ENCODE results near the gene KLF11.
A peak's percentile ranks its signal among the peaks of the same experiment; 100 is the strongest.

Gene KLF11

DNA sequence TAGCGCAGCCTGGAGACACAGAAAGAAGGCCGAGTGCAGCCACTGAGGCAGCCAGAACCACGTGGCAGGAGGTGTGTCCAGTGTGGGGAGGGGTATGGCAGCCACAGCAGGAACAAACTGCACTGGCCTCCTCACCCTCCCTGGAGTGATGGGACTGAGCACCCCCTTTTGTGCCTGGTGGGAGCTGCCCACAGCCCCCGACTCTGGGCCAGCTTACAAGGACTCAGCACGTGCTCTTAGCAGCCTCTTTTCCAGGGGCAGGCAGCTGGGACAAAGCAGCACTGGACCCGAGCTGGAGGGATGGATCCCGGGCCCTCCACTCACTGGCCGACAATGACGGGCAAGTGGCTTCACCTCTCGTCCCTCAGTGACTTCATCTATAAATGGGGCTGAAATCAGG lies 5.2 kb upstream of the KLF11 start:
- no peak overlapping the region for H3K4me3 ChIP-seq (ENCODE audit: control insufficient read depth, low read depth, low read length)
- TF ChIP-seq, protein P1, sequence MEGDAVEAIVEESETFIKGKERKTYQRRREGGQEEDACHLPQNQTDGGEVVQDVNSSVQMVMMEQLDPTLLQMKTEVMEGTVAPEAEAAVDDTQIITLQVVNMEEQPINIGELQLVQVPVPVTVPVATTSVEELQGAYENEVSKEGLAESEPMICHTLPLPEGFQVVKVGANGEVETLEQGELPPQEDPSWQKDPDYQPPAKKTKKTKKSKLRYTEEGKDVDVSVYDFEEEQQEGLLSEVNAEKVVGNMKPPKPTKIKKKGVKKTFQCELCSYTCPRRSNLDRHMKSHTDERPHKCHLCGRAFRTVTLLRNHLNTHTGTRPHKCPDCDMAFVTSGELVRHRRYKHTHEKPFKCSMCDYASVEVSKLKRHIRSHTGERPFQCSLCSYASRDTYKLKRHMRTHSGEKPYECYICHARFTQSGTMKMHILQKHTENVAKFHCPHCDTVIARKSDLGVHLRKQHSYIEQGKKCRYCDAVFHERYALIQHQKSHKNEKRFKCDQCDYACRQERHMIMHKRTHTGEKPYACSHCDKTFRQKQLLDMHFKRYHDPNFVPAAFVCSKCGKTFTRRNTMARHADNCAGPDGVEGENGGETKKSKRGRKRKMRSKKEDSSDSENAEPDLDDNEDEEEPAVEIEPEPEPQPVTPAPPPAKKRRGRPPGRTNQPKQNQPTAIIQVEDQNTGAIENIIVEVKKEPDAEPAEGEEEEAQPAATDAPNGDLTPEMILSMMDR (IDR thresholded peaks at IDR 0.05; ENCODE audit: control insufficient read depth, insufficient read depth, low read depth, low read length, missing control alignments), result no peak
- no peak for DNase-seq (ENCODE audit: low read depth)

DNA sequence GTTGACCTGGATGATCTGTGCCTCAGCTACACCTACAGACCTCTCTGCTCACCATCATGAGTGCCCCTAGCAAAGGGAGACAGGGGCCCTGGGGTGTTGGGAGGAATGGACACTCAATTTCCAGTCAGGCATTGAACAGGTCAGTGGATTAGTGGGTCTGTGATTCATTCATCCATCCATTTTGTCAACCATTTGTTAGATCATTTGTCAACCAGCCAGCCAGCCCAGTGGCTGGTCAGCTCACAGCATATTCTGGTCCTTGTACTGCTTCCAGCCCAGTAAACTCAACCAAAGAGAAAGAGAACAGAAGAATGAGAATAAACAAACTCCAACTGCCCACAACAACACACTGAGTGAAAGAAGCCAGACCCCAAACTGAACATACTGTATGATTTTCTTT lies 4.6 kb upstream of the KLF11 start:
- no peak for DNase-seq (ENCODE audit: low read depth)
- H3K4me3 ChIP-seq (ENCODE audit: control insufficient read depth, low read depth, low read length), result no peak overlapping the region
- TF ChIP-seq, protein P1 (IDR thresholded peaks at IDR 0.05; ENCODE audit: control insufficient read depth, insufficient read depth, low read depth, low read length, missing control alignments), result no peak

DNA sequence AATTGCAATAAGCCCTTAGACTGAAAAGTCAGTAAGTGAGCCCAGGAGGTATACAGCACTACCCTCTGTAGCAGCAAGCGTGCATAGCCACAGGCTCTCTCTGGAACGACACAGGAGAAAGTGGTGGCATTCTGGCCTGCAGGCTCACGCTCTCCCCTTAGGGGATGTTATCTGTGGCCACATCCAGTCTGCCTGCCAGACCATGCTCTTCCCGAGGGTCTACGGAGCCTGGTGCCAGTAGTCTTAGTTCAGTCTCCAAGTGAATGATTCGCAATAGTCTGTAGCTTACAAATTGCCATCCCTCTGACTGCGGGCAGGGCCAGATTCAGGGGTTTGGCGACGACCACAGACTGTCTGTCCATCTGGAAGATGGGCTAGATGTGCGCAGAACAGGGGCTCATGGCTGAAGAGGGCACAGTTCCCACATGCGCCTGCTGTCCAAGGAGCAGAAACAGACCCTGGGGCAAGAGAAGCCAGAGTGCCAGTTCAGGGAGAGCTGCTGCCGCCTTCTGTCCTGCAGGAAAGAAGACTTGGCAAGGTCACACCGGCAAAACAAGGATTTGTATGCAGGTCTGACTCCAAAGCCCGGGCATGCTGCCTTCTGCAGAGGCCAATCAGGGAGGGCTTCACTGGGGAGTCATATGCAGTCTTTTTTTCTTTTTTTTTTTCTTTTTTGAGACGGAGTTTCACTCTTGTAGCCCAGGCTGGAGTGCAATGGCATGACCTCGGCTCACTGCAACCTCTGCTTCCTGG lies 3.5 kb upstream of the KLF11 start:
- H3K4me3 ChIP-seq (ENCODE audit: control insufficient read depth, low read depth, low read length), result no peak overlapping the region
- no peak for DNase-seq (ENCODE audit: low read depth)
- TF ChIP-seq, protein P1 (IDR thresholded peaks at IDR 0.05; ENCODE audit: control insufficient read depth, insufficient read depth, low read depth, low read length, missing control alignments), result no peak

DNA sequence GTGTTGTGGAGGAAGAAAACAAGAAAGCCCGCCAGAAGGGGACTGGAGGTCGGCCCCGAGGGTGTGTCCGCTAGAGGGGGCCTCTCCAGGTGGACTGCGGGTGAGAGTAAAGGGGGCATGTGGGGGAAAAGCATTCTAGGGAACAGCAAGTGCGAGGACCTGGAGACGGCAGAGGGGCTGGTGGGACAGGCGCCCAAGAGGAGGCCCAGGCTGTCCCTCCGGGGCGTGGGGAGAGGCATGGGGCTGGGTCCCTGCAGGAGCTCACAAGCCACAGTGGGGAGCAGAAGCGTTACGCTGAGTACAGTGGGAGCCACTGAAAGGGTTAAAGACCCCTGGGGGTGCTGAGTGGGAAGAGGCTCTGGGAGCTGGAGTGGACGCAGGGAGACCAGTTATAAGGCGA lies 1.6 kb upstream of the KLF11 start:
- no peak overlapping the region for H3K4me3 ChIP-seq (ENCODE audit: control insufficient read depth, low read depth, low read length)
- TF ChIP-seq, protein P1 (IDR thresholded peaks at IDR 0.05; ENCODE audit: control insufficient read depth, insufficient read depth, low read depth, low read length, missing control alignments), result no peak
- DNase-seq (ENCODE audit: low read depth), result no peak

DNA sequence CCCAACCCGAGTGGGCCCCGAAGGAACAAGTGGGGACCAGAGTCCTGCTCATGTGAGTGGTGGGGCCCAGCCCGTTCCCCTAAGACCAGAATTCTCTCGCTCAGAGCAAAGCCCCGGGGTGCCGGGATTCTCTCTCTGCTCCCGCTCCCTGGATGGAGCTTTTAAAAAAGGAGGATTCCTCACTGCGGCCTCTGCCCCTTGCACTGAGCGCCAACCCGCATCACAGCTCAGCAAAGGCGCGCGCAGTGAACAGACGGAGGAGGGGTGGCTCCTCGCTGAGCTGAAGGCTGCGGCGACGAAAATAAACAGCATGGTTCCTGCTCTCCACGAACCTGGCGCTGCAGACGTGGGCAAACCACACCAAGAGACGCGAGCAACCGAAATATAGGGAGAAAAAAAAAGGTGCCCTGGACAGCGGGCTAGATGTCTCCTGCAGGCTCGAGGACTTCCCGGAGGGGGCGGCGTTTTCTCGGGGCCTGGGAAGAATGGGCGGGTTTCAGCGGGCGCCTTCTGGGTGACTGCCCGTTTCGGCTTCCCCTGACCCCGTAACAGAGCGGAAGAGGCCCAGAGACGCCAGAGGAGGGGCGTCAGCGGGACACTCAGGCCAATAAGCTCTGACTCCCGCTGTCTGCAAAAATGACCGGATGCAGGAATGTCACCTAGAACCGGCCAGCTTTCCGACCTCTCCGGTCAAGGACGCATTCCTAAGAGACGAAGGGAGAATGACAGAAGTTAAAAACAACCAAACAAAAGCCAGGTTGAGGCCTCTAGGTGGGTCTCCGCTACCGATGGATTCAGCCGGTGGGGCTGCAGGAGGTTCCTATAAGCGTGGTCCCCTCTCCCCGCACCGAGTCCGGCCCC lies 819 bp upstream of the KLF11 start:
- peak overlapping the region; percentile 1; the same call in 1 of the 2 replicates for H3K4me3 ChIP-seq (ENCODE audit: control insufficient read depth, low read depth, low read length)

DNA sequence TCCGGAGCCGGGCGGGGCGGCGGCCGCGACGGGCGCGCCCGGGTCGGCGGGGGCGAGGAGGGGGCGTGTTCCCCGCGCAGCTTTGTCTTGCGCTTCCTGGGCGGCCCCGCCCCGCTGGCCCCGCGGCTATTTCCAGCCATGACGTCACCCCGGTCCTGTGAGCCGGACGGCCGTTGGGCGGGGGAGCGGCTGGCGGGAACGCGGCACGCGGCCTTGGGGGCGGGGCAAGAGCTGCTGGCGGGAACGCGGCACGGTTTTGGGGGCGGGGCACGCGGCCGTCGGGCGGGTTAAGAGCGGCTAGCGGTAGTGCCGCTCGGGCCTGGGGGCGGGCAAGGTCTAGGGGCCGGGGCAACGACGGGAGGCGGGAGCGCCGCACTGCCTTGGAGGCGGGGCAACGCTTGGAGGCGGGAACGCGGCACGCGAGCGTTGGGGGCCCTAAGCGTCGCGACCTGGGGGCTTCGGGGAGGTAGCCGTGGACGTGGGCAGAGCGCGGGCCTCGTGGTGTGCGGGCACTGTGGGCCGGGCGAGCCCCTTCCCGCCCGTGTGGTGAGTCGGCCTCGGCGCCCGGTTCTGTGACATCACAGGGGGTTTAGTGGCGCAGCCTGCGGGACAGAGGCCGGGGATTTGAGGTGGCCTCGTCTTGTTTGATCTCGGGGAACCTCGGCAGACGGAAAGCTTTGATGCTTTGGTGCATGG lies 704 bp downstream of the KLF11 start:
- DNase-seq (ENCODE audit: low read depth), result peak; percentile 42
- TF ChIP-seq, protein P1 (IDR thresholded peaks at IDR 0.05; ENCODE audit: control insufficient read depth, insufficient read depth, low read depth, low read length, missing control alignments), result no peak
- peak overlapping the region; percentile 52 for H3K4me3 ChIP-seq (ENCODE audit: control insufficient read depth, low read depth, low read length)

More for the DNA sequence above, 819 bp upstream of the KLF11 start:
- TF ChIP-seq, protein P1 (IDR thresholded peaks at IDR 0.05; ENCODE audit: control insufficient read depth, insufficient read depth, low read depth, low read length, missing control alignments), result no peak
- no peak for DNase-seq (ENCODE audit: low read depth)
